DOHH2 (cell line): ENCODE measurements around the gene GKN2.

Experiments
- H3F3A ChIP-seq: fragments of 200-600 bp; sonication (generic), shearing (Covaris generic); 2 replicates; pipeline ENCODE4 v1.6.0; 2016; ENCODE audit warnings: antibody characterized with exemption, mild to moderate bottlenecking; ENCODE audit not compliant: control insufficient read depth, insufficient read depth
- H3K27ac ChIP-seq: fragments of 200-600 bp; sonication (generic); 2 replicates; pipeline ENCODE4 v1.5.1; 2014; ENCODE audit warnings: low read depth, mild to moderate bottlenecking, low read length, moderate library complexity
- H3K27me3 ChIP-seq: fragments of 200-600 bp; sonication (generic); 2 replicates; pipeline ENCODE4 v1.6.1; 2014; ENCODE audit warnings: mild to moderate bottlenecking, low read length, mixed read lengths; ENCODE audit not compliant: control insufficient read depth
- H3K36me3 ChIP-seq: fragments of 200-600 bp; sonication (generic); 2 replicates; pipeline ENCODE4 v1.6.1; 2014; ENCODE audit warnings: mild to moderate bottlenecking, low read length, moderate library complexity, mixed read lengths; ENCODE audit not compliant: control insufficient read depth
- H3K4me1 ChIP-seq: fragments of 200-600 bp; sonication (generic); 2 replicates; pipeline ENCODE4 v1.6.1; 2014; ENCODE audit warnings: mild to moderate bottlenecking, low read length, mixed read lengths; ENCODE audit not compliant: control insufficient read depth
- H3K4me2 ChIP-seq: fragments of 200-600 bp; sonication (generic); 2 replicates; pipeline ENCODE4 v1.6.0; 2014; ENCODE audit warnings: mild to moderate bottlenecking, low read length, moderate library complexity
- H3K4me3 ChIP-seq: fragments of 200-600 bp; sonication (generic); 2 replicates; pipeline ENCODE4 v1.5.1; 2014; ENCODE audit warnings: mild to moderate bottlenecking, low read length, mixed read lengths
- H3K79me2 ChIP-seq: fragments of 200-600 bp; sonication (generic); 2 replicates; pipeline ENCODE4 v1.6.1; 2014; ENCODE audit warnings: mild to moderate bottlenecking, low read length, mixed read lengths; ENCODE audit not compliant: control insufficient read depth
- H3K9me2 ChIP-seq: fragments of 200-600 bp; sonication (generic); replicated peaks from 2 replicates; pipeline ENCODE4 v1.6.1; 2014; ENCODE audit warnings: mild to moderate bottlenecking, low read length, mixed read lengths; ENCODE audit not compliant: control insufficient read depth
- H3K9me3 ChIP-seq: fragments of 200-600 bp; sonication (generic); 2 replicates; pipeline ENCODE4 v1.6.1; 2014; ENCODE audit warnings: antibody characterized with exemption, low read length, mixed read lengths; ENCODE audit not compliant: control insufficient read depth, insufficient read depth
- H4K20me1 ChIP-seq: fragments of 200-600 bp; sonication (generic); 2 replicates; pipeline ENCODE4 v1.6.0; 2014; ENCODE audit warnings: low read depth, mild to moderate bottlenecking, antibody characterized with exemption, low read length, moderate library complexity; ENCODE audit not compliant: control insufficient read depth, insufficient read depth
- EZH2phosphoT487 ChIP-seq: fragments of 200-600 bp; sonication (generic); IDR thresholded peaks from 2 replicates; pipeline ENCODE4 v1.6.1; 2017; ENCODE audit warnings: borderline replicate concordance, mild to moderate bottlenecking, antibody characterized with exemption, low read length, moderate library complexity, mixed read lengths
- TF ChIP-seq, protein P1 (sequence below): fragments of 200-600 bp; sonication (generic); IDR thresholded peaks from one replicate; pipeline ENCODE4 v1.5.1; 2014; ENCODE audit warnings: antibody characterized with exemption, mild to moderate bottlenecking, low read depth, low read length; ENCODE audit not compliant: poor library complexity, severe bottlenecking

The GKN2 gene

DNA sequence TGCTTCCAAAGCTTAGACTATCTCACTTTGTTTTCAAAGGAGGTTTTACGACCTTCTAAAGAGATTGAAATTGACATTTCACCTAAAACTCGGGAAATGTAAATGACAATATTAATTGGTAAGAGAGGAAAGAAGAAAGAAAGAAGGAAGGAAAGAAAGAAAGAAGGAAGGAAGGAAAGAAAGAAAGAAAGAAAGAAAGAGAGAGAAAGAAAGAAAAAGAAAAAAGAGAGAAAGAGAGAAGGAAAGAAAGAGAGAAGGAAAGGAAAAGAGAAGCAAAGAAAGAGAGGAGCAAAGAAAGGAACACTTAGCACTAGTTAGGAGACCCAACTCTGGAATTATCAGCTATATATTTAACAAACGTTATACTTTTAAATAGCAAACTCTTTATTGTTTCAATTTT, 25.4 kb upstream of the GKN2 start:
- H3K9me3 ChIP-seq, result no peaks in the 10 kb centered on the region
- no peaks in the 10 kb centered on the region for H3F3A ChIP-seq
- no peaks in the 10 kb centered on the region for H3K9me2 ChIP-seq
- H3K27ac ChIP-seq, result no peak overlapping the region
- no peaks in the 10 kb centered on the region for H3K36me3 ChIP-seq
- TF ChIP-seq EZH2phosphoT487, result no peak
- TF ChIP-seq, protein P1, sequence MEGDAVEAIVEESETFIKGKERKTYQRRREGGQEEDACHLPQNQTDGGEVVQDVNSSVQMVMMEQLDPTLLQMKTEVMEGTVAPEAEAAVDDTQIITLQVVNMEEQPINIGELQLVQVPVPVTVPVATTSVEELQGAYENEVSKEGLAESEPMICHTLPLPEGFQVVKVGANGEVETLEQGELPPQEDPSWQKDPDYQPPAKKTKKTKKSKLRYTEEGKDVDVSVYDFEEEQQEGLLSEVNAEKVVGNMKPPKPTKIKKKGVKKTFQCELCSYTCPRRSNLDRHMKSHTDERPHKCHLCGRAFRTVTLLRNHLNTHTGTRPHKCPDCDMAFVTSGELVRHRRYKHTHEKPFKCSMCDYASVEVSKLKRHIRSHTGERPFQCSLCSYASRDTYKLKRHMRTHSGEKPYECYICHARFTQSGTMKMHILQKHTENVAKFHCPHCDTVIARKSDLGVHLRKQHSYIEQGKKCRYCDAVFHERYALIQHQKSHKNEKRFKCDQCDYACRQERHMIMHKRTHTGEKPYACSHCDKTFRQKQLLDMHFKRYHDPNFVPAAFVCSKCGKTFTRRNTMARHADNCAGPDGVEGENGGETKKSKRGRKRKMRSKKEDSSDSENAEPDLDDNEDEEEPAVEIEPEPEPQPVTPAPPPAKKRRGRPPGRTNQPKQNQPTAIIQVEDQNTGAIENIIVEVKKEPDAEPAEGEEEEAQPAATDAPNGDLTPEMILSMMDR, result no peak
- no peaks in the 10 kb centered on the region for H3K79me2 ChIP-seq
- H3K4me1 ChIP-seq, result no peaks in the 10 kb centered on the region
- H4K20me1 ChIP-seq, result no peaks in the 10 kb centered on the region
- H3K4me3 ChIP-seq, result no peak overlapping the region
- no peak overlapping the region for H3K4me2 ChIP-seq
- peaks cover 19% of the 10 kb centered on the region for H3K27me3 ChIP-seq

DNA sequence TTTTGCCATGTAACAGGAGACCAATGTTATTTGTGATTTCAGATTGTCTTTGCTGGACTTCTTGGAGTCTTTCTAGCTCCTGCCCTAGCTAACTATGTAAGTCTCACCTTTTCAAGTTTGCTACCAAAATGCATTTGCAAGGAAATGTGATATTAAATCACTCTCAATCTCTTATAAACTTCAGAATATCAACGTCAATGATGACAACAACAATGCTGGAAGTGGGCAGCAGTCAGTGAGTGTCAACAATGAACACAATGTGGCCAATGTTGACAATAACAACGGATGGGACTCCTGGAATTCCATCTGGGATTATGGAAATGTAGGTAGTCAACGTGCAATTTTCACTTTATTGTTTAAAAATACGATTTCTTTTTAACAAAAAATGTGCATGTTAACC, 24.8 kb upstream of the GKN2 start:
- Histone ChIP-seq H4K20me1 (no peaks in the 10 kb centered on the region), H3K4me3 (no peak overlapping the region), H3K36me3 (no peaks in the 10 kb centered on the region), H3K4me1 (no peaks in the 10 kb centered on the region), H3K4me2 (no peak overlapping the region), H3K79me2 (no peaks in the 10 kb centered on the region), H3F3A (no peaks in the 10 kb centered on the region), H3K9me3 (no peaks in the 10 kb centered on the region), H3K9me2 (no peaks in the 10 kb centered on the region), H3K27ac (no peak overlapping the region), H3K27me3 (peaks cover 19% of the 10 kb centered on the region)
- TF ChIP-seq, protein P1, result no peak
- TF ChIP-seq EZH2phosphoT487, result no peak

GRCh38 chr2:68975844-68976243, 23.2 kb upstream of the GKN2 start:
- no peaks in the 10 kb centered on the region for H3K9me2 ChIP-seq

More at GRCh38 chr2:68975844-68976243, 23.2 kb upstream of the GKN2 start:
- Histone ChIP-seq H3K79me2 (no peaks in the 10 kb centered on the region), H3K36me3 (no peaks in the 10 kb centered on the region), H4K20me1 (no peaks in the 10 kb centered on the region), H3K27me3 (peaks cover 19% of the 10 kb centered on the region), H3K4me2 (no peak overlapping the region), H3K4me1 (no peaks in the 10 kb centered on the region), H3K27ac (no peak overlapping the region), H3K4me3 (no peak overlapping the region), H3F3A (no peaks in the 10 kb centered on the region), H3K9me3 (no peaks in the 10 kb centered on the region)
- TF ChIP-seq, protein P1, result no peak
- no peak for TF ChIP-seq EZH2phosphoT487
